Lung (tissue), 12 donors: ENCODE results near the gene PACRG. TPM values are rescaled to one million over a fixed set of nuclear protein-coding genes. Genes with fewer than 3 reads are reported as not detected.

Experiments used
- ATAC-seq: fragments of 200-7000 bp; cut with Tn5 transposase; one replicate; pipeline ENCODE4 v1.9.1; 2020; ENCODE audit warnings: moderate number of reproducible peaks; ENCODE audit not compliant: insufficient read depth, low FRiP score
- DNase-seq, 3 donors: peaks; one replicate each; pipeline ENCODE4 v3.0.0-alpha.2; 2013 to 2017
- H3K27ac ChIP-seq, 2 donors: one replicate each; pipeline ENCODE4 v1.5.1; 2013; ENCODE audit warnings: mild to moderate bottlenecking in 2 of 2, moderate library complexity in 2 of 2, control low read depth in 1 of 2, inconsistent platforms in 1 of 2, low read depth in 1 of 2, low read length in 1 of 2
- H3K27me3 ChIP-seq, 3 donors: one replicate each; pipeline ENCODE4 v1.5.1; 2013; ENCODE audit warnings: low read length in 2 of 3; ENCODE audit not compliant: control insufficient read depth in 3 of 3, insufficient read depth in 3 of 3
- H3K36me3 ChIP-seq, 4 donors: one replicate each; pipeline ENCODE4 v1.5.1; 2013; ENCODE audit warnings: low read length in 4 of 4, mild to moderate bottlenecking in 1 of 4, moderate library complexity in 1 of 4; ENCODE audit not compliant: control insufficient read depth in 4 of 4, insufficient read depth in 4 of 4
- H3K4me1 ChIP-seq, 5 donors: one replicate each; pipeline ENCODE4 v1.5.1; 2013; ENCODE audit warnings: low read length in 5 of 5, mild to moderate bottlenecking in 2 of 5, moderate library complexity in 1 of 5; ENCODE audit not compliant: control insufficient read depth in 5 of 5, insufficient read depth in 5 of 5
- H3K4me3 ChIP-seq: one replicate; pipeline ENCODE4 v1.5.1; 2013; ENCODE audit warnings: mild to moderate bottlenecking, control low read depth, moderate library complexity
- H3K9ac ChIP-seq, 2 donors: one replicate each; pipeline ENCODE4 v1.5.1; 2013; ENCODE audit warnings: low read length in 2 of 2, control low read depth in 1 of 2; ENCODE audit not compliant: insufficient read depth in 1 of 2
- H3K9me3 ChIP-seq, 4 donors: one replicate each; pipeline ENCODE4 v1.5.1; 2013; ENCODE audit warnings: low read length in 3 of 4, mild to moderate bottlenecking in 1 of 4, moderate library complexity in 1 of 4; ENCODE audit not compliant: control insufficient read depth in 4 of 4, insufficient read depth in 3 of 4
- CTCF ChIP-seq: IDR thresholded peaks from 2 replicates; pipeline ENCODE4 v1.5.1; 2012; ENCODE audit warnings: mild to moderate bottlenecking; ENCODE audit errors: control extremely low read depth, extremely low read depth
- WGBS, 2 donors: extraction: QIAGEN DNeasy Blood & Tissue Kit; methylation state at CpG; one replicate each; pipeline ENCODE4 v1.1.7; 2013; 5-methylcytosine and 5-hydroxymethylcytosine counted together
- polyA plus RNA-seq, 2 donors: library from polyadenylated mRNA; stranded (reverse); fragments of 200-250 nt; gene quantifications; one replicate each; pipeline ENCODE4 v1.2.1, GENCODE V29; 2013
- total RNA-seq, 2 donors: library from RNA; depleted of rRNA in 1 of 2; stranded (reverse); fragments of >200 nt in 1 of 2; gene quantifications; one replicate each; pipeline ENCODE4 v1.2.1, GENCODE V29; 2014 to 2021
- donor health status: control.
- donor health status: control.
- donor health status: Bipolar disorder and iron deficiency.
- donor health status: healthy.
- donor health status: DM: yes; HTN: yes; CAD: no.

The PACRG gene
- total and polyA plus RNA-seq, 4 donors: 3.8 to 26.6 (median 7.4) TPM

- H3K27ac ChIP-seq: no peak overlapping the region
- 68 to 73% methylated on average over 1 of the region's 1 CpG for WGBS, 2 donors
- H3K4me3 ChIP-seq: no peak overlapping the region
- peak in 1 of 3 donors; percentile 12 for DNase-seq
- no peak for TF ChIP-seq CTCF
- peaks cover 1 to 21% (median 12%) of the 10 kb centered on the region in 5 donors for H3K4me1 ChIP-seq
- H3K9ac ChIP-seq: no peak overlapping the region
- no peaks in the 10 kb centered on the region for H3K36me3 ChIP-seq
- H3K27me3 ChIP-seq: no peaks in the 10 kb centered on the region
- ATAC-seq: no peak
- H3K9me3 ChIP-seq: no peaks in the 10 kb centered on the region
These were observed 26.2 kb upstream of the PACRG start for GRCh38 chr6:162701551-162701950.

- WGBS, 2 donors: 59 to 65% methylated on average over 2 of the region's 2 CpGs
- ATAC-seq (no peak), DNase-seq (peak in 1 of 3 donors; percentile 9)
- Histone ChIP-seq H3K27me3 (no peaks in the 10 kb centered on the region), H3K36me3 (no peaks in the 10 kb centered on the region), H3K4me1 (peaks cover 1 to 24% (median 12%) of the 10 kb centered on the region in 5 donors), H3K4me3 (no peak overlapping the region), H3K9ac (no peak overlapping the region), H3K9me3 (no peaks in the 10 kb centered on the region), H3K27ac (no peak overlapping the region)
- no peak for TF ChIP-seq CTCF
These were observed 25.3 kb upstream of the PACRG start for GRCh38 chr6:162702446-162702845.

- no peak for ATAC-seq
- TF ChIP-seq CTCF: no peak
- peaks cover 1 to 24% (median 12%) of the 10 kb centered on the region in 5 donors for H3K4me1 ChIP-seq
- WGBS, 2 donors: 90 to 96% methylated on average over 4 of the region's 4 CpGs
- no peak overlapping the region for H3K9ac ChIP-seq
- H3K27me3 ChIP-seq: no peaks in the 10 kb centered on the region
- DNase-seq: no peak
- no peaks in the 10 kb centered on the region for H3K36me3 ChIP-seq
- H3K4me3 ChIP-seq: no peak overlapping the region
- H3K27ac ChIP-seq: no peak overlapping the region
- H3K9me3 ChIP-seq: no peaks in the 10 kb centered on the region
These were observed 23.8 kb upstream of the PACRG start for GRCh38 chr6:162704001-162704400.

- Histone ChIP-seq H3K27ac (no peak overlapping the region), H3K9me3 (no peaks in the 10 kb centered on the region), H3K9ac (no peak overlapping the region), H3K4me1 (peaks cover 1 to 24% (median 9%) of the 10 kb centered on the region in 5 donors), H3K27me3 (no peaks in the 10 kb centered on the region), H3K36me3 (no peaks in the 10 kb centered on the region), H3K4me3 (no peak overlapping the region)
- no peak for TF ChIP-seq CTCF
- ATAC-seq (no peak), DNase-seq (no peak)
- WGBS, 2 donors: 60 to 61% methylated on average over 4 of the region's 4 CpGs
These were observed 22.0 kb upstream of the PACRG start for GRCh38 chr6:162705736-162706135.
